ENCODE results near the gene ADGRB3.

Gene ADGRB3

DNA sequence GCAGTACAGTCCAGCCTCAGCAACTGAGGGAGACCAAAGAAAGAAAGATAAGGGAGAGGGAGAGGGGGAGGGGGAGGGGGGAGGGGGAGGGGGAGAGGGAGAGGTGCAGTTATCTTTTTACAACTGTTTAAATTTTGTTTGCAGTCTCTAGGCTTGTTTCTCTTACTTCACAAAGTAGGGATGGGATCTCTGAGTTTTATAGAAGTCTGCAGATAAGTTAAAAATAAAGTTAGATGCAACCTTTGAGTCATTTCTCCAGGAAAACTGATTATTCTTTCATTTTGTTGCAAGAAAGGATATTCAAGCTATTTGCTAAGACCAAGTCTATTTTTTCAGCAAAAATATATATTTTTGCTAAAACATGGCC is 487.3 kb downstream of the ADGRB3 start:
- no peak for DNase-seq
- no peak overlapping the region for H3K27ac ChIP-seq
- no peaks in the 10 kb centered on the region for H3K9me3 ChIP-seq (ENCODE audit: severe bottlenecking)
- TF ChIP-seq, protein P1, sequence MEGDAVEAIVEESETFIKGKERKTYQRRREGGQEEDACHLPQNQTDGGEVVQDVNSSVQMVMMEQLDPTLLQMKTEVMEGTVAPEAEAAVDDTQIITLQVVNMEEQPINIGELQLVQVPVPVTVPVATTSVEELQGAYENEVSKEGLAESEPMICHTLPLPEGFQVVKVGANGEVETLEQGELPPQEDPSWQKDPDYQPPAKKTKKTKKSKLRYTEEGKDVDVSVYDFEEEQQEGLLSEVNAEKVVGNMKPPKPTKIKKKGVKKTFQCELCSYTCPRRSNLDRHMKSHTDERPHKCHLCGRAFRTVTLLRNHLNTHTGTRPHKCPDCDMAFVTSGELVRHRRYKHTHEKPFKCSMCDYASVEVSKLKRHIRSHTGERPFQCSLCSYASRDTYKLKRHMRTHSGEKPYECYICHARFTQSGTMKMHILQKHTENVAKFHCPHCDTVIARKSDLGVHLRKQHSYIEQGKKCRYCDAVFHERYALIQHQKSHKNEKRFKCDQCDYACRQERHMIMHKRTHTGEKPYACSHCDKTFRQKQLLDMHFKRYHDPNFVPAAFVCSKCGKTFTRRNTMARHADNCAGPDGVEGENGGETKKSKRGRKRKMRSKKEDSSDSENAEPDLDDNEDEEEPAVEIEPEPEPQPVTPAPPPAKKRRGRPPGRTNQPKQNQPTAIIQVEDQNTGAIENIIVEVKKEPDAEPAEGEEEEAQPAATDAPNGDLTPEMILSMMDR (IDR thresholded peaks at IDR 0.05; ENCODE audit: low read depth, low read length), result no peak
- H3K36me3 ChIP-seq, result no peaks in the 10 kb centered on the region
- H3K27me3 ChIP-seq (ENCODE audit: insufficient read depth, low read depth, severe bottlenecking), result no peaks in the 10 kb centered on the region
- H3K4me3 ChIP-seq (ENCODE audit: low read depth, low read length), result no peak overlapping the region

DNA sequence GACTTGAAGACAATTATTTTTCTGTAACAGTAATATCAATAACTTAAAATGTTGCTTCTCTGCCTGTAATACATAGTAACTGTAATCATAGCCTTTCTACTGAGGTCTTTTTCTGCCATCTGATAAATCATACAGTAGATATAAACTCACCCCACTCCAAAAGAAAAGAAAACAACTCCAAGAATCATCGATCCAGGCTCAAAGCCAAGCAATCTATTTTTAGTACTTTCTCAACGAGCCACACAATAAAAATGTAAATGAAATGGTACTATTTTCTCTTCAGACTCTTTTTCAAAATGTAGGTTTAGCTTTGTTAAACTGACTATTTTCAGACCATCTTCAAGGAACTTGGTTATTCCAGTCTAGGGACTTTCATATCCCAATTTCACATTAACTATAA is 493.3 kb downstream of the ADGRB3 start:
- Histone ChIP-seq H3K36me3 (no peaks in the 10 kb centered on the region), H3K27ac (no peak overlapping the region), H3K4me3 (ENCODE audit: low read depth, low read length) (no peak overlapping the region), H3K27me3 (ENCODE audit: insufficient read depth, low read depth, severe bottlenecking) (no peaks in the 10 kb centered on the region), H3K9me3 (ENCODE audit: severe bottlenecking) (no peaks in the 10 kb centered on the region)
- no peak for DNase-seq
- TF ChIP-seq, protein P1 (IDR thresholded peaks at IDR 0.05; ENCODE audit: low read depth, low read length), result no peak

DNA sequence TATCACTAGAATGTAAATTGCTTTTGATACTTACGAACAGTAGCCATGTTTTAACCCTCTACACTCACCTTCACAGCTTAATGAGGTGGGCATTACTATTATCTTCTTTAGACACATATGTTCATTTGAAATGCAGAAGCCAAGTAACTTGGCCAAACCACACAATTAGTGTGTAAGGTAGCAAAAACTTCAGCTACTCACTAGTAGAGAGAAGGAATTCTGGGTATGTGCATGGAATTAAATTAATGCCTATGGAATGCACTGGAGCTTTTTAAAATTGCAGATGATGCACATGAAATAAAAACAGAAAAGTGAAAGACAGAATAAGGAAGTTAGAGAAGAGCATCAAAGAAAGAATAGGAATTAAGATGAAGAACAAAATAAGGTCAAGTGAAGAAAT is 494.0 kb downstream of the ADGRB3 start:
- no peak for DNase-seq
- Histone ChIP-seq H3K4me3 (ENCODE audit: low read depth, low read length) (no peak overlapping the region), H3K27me3 (ENCODE audit: insufficient read depth, low read depth, severe bottlenecking) (no peaks in the 10 kb centered on the region), H3K27ac (no peak overlapping the region), H3K9me3 (ENCODE audit: severe bottlenecking) (no peaks in the 10 kb centered on the region), H3K36me3 (no peaks in the 10 kb centered on the region)
- TF ChIP-seq, protein P1 (IDR thresholded peaks at IDR 0.05; ENCODE audit: low read depth, low read length), result no peak

DNA sequence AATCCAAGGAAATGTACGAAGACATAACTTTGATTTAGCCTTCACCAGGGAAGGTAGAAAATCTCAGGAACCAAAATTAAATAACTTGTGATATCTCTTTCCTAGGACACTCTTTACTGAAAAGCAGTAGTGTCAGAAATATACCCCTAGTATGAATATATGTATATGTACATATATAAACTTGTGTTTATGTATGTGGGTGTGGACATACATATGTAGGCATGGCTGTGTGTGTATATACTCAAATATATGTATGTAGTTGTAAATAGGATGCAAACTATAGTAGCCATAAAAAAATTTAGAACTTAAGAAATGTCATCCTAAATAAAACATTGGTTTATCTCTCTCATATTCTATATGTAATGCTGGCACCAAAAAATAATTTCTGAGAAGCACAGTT is 500.8 kb downstream of the ADGRB3 start:
- Histone ChIP-seq H3K27ac (no peak overlapping the region), H3K27me3 (ENCODE audit: insufficient read depth, low read depth, severe bottlenecking) (no peaks in the 10 kb centered on the region), H3K9me3 (ENCODE audit: severe bottlenecking) (no peaks in the 10 kb centered on the region), H3K4me3 (ENCODE audit: low read depth, low read length) (no peak overlapping the region), H3K36me3 (no peaks in the 10 kb centered on the region)
- DNase-seq, result no peak
- TF ChIP-seq, protein P1 (IDR thresholded peaks at IDR 0.05; ENCODE audit: low read depth, low read length), result no peak

DNA sequence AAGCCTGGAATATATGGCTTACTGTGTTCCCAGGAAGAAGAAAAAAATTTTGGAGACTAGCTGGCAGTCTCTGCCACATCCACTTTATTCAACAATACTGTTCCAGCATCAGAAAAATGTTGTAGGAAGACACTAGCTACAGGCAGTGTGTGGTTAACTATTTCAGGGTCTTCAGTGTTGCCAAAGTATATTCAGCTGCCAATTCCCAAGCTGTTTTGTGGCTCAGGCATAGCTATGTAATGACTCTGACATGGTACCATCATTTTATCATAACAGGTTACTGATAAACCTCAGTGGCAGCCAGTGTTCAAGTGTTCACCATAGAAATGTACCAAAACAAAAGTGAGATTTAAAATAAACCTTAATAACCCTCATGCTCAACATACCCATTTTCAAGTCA is 503.1 kb downstream of the ADGRB3 start:
- no peak for DNase-seq
- TF ChIP-seq, protein P1 (IDR thresholded peaks at IDR 0.05; ENCODE audit: low read depth, low read length), result no peak

DNA sequence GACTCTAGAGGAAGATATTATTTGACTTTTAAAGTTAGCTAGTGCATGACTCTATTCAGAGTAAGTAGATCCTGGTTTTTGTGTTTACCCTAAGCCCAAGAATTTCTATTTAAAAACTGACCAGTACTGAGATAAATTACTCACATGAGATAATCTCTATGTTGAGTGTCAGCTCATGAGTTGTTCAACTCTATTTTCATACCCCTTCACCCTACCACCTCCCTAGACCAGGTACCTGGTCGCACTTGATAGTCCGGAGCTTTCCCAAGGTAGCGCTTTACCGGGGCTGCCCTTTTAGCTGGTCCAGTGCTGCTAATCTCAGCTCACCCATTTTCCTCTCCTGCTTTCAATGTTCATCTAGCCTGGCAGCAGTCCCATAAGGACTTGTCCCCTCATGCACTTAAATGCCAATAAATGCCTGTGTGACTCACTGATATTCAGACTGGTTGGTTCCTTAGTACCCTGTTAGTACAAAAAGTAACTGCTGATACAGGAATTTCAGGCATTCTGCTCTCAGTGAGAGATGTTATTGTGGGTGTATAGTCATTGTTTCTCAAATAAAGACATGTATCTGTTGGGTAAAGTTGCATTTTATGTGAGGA is 503.9 kb downstream of the ADGRB3 start:
- TF ChIP-seq, protein P1 (IDR thresholded peaks at IDR 0.05; ENCODE audit: low read depth, low read length), result no peak
- H3K27ac ChIP-seq, result no peak overlapping the region
- H3K4me3 ChIP-seq (ENCODE audit: low read depth, low read length), result no peak overlapping the region
- H3K9me3 ChIP-seq (ENCODE audit: severe bottlenecking), result no peaks in the 10 kb centered on the region
- H3K36me3 ChIP-seq, result no peaks in the 10 kb centered on the region
- no peaks in the 10 kb centered on the region for H3K27me3 ChIP-seq (ENCODE audit: insufficient read depth, low read depth, severe bottlenecking)
- DNase-seq, result no peak

More for the DNA sequence above, 503.1 kb downstream of the ADGRB3 start:
- Histone ChIP-seq H3K36me3 (no peaks in the 10 kb centered on the region), H3K27me3 (ENCODE audit: insufficient read depth, low read depth, severe bottlenecking) (no peaks in the 10 kb centered on the region), H3K4me3 (ENCODE audit: low read depth, low read length) (no peak overlapping the region), H3K27ac (no peak overlapping the region), H3K9me3 (ENCODE audit: severe bottlenecking) (no peaks in the 10 kb centered on the region)
